Stimulated activated memory B cell treated with anti-CD40 and anti-IgM and Interleukin-4, amounts not matched to agents 10 μg/mL and 1 μg/mL and 100 μg/mL, for 72 hours (primary cell): Measurements from ENCODE around the gene PLEKHG1.

Source experiments
- ATAC-seq: fragments of 150-1000 bp; cut with Tn5 transposase; 2 replicates; pipeline ENCODE4 v1.10.0; 2021
- H3K27ac Mint-ChIP-seq: one replicate; pipeline ENCODE4 v1.8.0; 2022; ENCODE audit warnings: mild to moderate bottlenecking, mixed read lengths
- H3K27me3 Mint-ChIP-seq: one replicate; pipeline ENCODE4 v1.8.0; 2022; ENCODE audit warnings: mixed read lengths
- H3K36me3 Mint-ChIP-seq: one replicate; pipeline ENCODE4 v1.8.0; 2022; ENCODE audit warnings: mixed read lengths
- H3K4me1 Mint-ChIP-seq: one replicate; pipeline ENCODE4 v1.8.0; 2022; ENCODE audit warnings: mixed read lengths
- H3K4me3 Mint-ChIP-seq: one replicate; pipeline ENCODE4 v1.8.0; 2022; ENCODE audit warnings: mild to moderate bottlenecking, moderate library complexity, mixed read lengths
- H3K9me3 Mint-ChIP-seq: one replicate; pipeline ENCODE4 v1.8.0; 2022; ENCODE audit warnings: mixed read lengths

Gene PLEKHG1

DNA sequence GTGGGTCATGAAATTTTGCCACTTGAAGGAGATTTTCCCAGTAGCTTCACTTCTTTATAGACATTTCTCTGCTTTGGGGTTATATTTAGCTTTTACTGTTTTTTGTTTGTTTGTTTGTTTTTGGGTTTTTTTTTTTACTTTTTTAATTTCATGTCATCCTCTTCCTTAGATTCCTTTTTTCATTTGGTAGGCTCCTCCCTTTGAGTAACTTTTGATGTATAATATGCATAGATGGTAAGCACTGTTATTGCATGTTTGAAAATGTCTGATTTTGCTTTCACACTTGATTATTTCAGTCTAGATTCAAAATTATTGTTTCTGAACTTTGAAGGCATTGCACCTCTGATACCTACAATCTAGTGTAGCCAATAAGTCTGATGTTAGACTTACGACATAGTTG lies 37.6 kb downstream of the PLEKHG1 start:
- Mint-ChIP-seq H3K4me1 (peaks cover 74% of the 10 kb centered on the region), H3K36me3 (peaks cover 44% of the 10 kb centered on the region), H3K27me3 (no peaks in the 10 kb centered on the region), H3K27ac (peak overlapping the region; percentile 98), H3K9me3 (no peaks in the 10 kb centered on the region), H3K4me3 (peak overlapping the region; percentile 99)
- no peak for ATAC-seq

DNA sequence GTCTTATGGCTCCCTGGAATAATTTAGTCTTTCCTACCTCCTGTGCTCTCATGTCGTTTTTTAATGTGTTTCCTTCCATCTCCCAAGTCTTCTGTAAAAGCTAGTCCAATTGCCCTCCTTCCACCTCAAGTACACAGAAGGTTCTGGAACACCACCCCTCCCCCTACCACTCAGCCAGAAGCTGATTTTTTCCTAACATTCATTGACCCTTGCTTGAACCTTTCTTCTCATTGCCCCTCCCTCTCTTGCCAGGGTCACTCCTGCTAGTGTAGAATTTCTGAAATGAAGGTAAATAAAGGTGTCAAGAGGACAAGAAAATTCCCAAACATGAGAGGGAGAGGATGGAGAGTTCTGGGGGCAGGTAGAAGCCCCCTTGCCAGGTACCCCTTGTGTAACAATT lies 38.6 kb downstream of the PLEKHG1 start:
- ATAC-seq: no peak
- Mint-ChIP-seq H3K4me3 (peak overlapping the region; percentile 63), H3K4me1 (peaks cover 75% of the 10 kb centered on the region), H3K36me3 (peaks cover 39% of the 10 kb centered on the region), H3K27ac (peak overlapping the region; percentile 98), H3K9me3 (no peaks in the 10 kb centered on the region), H3K27me3 (no peaks in the 10 kb centered on the region)

DNA sequence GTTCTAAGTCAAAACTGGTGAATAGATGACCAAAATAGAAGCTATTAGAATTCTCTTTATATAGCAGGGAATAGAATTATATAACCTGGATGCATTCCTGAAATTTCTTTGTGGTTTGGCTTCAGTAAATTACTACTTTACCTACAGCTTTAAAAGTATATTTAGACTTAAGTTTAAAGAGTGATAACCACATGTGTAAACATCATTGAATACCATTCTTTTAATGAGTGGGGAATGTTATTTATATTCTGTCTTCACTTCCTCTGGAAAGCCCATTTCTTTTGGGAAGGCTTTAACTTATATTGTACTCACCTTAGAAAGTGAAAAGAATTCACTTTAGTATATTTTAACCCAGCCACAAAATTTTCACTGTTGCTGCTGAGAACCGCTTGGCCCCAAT lies 39.1 kb downstream of the PLEKHG1 start:
- Mint-ChIP-seq H3K27me3 (no peaks in the 10 kb centered on the region), H3K4me3 (peak overlapping the region; percentile 63), H3K9me3 (no peaks in the 10 kb centered on the region), H3K4me1 (peaks cover 75% of the 10 kb centered on the region), H3K27ac (peak overlapping the region; percentile 98), H3K36me3 (peaks cover 34% of the 10 kb centered on the region)
- ATAC-seq: no peak

DNA sequence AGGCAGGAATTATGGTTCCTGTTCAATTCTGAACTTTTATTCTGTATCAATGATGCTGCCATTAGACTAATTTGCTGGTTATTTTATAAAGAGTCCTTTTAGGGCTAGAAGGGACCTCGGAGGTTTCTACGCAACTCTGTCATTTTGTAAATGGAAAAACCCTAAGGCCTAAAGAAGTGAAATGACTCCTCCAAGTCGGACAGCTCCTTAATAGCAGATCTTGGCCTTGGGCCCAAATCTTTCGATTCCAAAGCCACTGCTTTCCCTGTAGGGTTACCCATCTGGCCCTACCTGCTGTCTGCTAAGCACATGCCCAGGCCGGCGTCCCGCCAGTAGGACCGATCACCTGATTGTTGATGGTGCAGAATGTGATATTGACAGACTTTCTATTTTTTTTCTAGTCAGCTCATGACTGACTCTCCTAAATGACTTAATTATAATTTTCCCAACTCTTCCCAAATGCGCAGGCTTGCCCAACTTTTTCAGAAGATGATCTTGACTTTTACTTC lies 40.2 kb downstream of the PLEKHG1 start:
- H3K27ac Mint-ChIP-seq: peak overlapping the region; percentile 89
- peaks cover 71% of the 10 kb centered on the region for H3K4me1 Mint-ChIP-seq
- no peaks in the 10 kb centered on the region for H3K27me3 Mint-ChIP-seq
- H3K4me3 Mint-ChIP-seq: peak overlapping the region; percentile 73
- H3K9me3 Mint-ChIP-seq: no peaks in the 10 kb centered on the region
- peaks cover 28% of the 10 kb centered on the region for H3K36me3 Mint-ChIP-seq
- no peak for ATAC-seq

DNA sequence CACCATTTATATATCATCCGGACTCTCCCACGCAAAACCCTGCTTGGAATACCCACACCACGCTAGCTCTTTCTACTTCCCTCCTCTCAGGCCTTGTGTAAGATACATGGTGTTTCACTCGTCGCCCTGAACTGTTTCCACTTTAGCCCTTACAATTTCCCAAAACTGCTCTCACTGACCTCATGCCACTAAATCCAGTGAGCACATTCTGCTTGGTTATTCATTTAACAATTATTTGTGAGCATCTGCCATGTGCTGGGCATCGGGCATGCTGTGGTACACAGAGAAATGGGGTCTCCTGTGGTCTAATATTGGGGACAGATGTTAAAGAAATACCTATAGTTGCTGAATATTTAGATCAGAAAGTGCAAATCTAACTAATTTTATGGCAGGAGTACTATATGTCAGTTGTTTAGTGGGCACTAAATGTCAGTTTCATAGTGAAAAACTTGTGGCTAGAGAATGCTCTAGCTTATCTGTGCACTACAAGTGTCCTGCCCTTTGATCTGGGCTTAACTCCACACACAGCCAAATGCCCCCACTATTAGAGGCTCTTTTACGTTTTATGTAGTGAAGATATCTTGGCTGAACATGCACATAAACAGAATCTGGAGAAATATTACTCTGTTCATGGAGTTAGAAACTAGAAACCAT lies 41.0 kb downstream of the PLEKHG1 start:
- peaks cover 79% of the 10 kb centered on the region for H3K4me1 Mint-ChIP-seq
- H3K27ac Mint-ChIP-seq: peak overlapping the region; percentile 89
- H3K4me3 Mint-ChIP-seq: peak overlapping the region; percentile 51

DNA sequence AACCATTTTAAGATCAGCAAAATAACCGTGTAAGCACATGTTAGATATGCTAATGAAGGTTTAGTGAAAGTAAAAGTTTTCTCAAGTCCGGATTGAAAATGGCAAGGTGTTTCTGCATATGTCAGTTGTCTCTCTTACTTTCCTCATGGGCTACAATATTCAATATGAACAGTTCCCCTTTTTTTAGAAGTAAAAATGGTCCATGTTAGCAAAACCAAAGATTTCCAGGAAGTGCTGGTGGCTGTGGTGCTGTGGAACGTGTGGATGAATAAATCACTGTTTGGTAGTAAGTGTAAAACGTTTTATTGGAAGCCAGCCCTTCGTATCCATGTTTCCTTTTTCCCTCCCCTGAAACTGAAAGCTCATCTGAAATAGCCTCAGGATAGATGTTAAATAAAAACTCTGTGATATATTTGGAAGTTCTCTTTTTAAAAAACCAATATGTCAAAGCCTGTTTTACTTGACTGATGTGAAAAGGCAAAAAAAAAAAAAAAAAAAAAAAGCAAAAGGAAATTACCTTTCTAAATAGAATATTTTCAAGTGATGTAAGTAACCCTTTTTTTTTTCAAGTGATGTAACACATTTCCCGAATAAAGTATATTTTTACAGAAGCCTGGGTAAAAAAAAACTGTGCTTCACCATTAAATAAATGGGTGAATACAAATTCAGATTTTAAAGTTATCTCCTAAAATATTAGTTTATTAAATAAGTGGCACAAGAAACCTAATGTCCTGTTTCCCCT lies 41.9 kb downstream of the PLEKHG1 start:
- Mint-ChIP-seq H3K36me3 (peaks cover 38% of the 10 kb centered on the region), H3K4me1 (peaks cover 83% of the 10 kb centered on the region), H3K9me3 (no peaks in the 10 kb centered on the region), H3K27ac (peak overlapping the region; percentile 89), H3K27me3 (no peaks in the 10 kb centered on the region), H3K4me3 (peak overlapping the region; percentile 51)
- peak; percentile 78 for ATAC-seq

More for the DNA sequence above, 41.0 kb downstream of the PLEKHG1 start:
- Mint-ChIP-seq H3K9me3 (no peaks in the 10 kb centered on the region), H3K27me3 (no peaks in the 10 kb centered on the region), H3K36me3 (peaks cover 36% of the 10 kb centered on the region)
- ATAC-seq: peak; percentile 73

DNA sequence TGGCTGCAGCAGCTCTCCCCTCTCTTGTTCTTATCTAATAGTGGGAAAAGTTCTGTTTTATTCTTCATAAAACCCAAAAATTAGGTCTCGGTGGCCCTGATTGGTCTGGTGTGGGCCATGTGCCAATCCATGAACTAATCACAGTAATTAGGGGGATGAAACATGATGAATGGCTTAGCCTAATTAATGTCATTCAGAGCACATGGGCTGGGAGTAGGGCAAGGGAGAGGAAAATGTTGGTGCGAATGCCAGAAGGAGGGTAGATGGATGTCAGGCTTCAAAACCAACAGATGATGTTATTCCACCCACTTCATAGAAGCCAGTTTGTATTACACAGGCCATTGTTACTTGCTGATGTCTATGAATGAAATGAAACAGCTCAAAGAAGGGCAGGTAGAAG lies 46.5 kb downstream of the PLEKHG1 start:
- H3K27ac Mint-ChIP-seq: peak overlapping the region; percentile 4
- peaks cover 11% of the 10 kb centered on the region for H3K36me3 Mint-ChIP-seq
- no peaks in the 10 kb centered on the region for H3K27me3 Mint-ChIP-seq
- no peaks in the 10 kb centered on the region for H3K9me3 Mint-ChIP-seq
- H3K4me1 Mint-ChIP-seq: peaks cover 55% of the 10 kb centered on the region
- no peak for ATAC-seq
- no peak overlapping the region for H3K4me3 Mint-ChIP-seq

DNA sequence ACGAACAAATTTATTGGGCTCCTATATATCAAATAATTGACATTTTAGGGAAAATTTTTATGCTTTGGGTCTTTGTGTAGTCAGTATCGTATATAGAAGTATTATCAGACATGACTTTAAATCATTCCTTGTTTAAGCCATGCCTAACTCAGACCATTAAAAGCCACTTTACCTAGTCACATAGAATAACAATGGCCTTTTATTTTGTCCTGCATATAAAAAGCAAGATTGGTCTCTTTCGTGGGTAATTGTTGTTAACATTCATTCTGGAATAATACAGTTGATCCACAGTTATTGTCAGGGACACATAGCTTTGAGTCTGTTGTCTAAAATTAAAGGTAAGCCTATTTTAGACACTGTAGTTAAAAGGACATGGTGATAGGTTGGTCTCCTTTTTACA lies 47.4 kb downstream of the PLEKHG1 start:
- Mint-ChIP-seq H3K9me3 (no peaks in the 10 kb centered on the region), H3K4me1 (peaks cover 50% of the 10 kb centered on the region), H3K4me3 (no peak overlapping the region), H3K27me3 (no peaks in the 10 kb centered on the region), H3K27ac (no peak overlapping the region), H3K36me3 (peaks cover 11% of the 10 kb centered on the region)
- no peak for ATAC-seq
